Body of pancreas (tissue), 4 donors: ENCODE data around the gene ACOX1.

ENCODE experiments used
- POLR2A ChIP-seq, 3 donors: fragments of 450-650 bp; IDR thresholded peaks; one replicate each; pipeline ENCODE4 v1.6.1; 2016; ENCODE audit warnings: antibody characterized with exemption in 3 of 3, mild to moderate bottlenecking in 2 of 3
- TF ChIP-seq, protein P1 (sequence below), 7 experiments: fragments of 450-650 bp in 4 of 7; fragments of 200-600 bp in 3 of 7; sonication (generic) in 3 of 7; IDR thresholded peaks; one replicate each; pipeline ENCODE4 v1.5.1; 2016 to 2019; ENCODE audit warnings: antibody characterized with exemption in 7 of 7

DNA sequence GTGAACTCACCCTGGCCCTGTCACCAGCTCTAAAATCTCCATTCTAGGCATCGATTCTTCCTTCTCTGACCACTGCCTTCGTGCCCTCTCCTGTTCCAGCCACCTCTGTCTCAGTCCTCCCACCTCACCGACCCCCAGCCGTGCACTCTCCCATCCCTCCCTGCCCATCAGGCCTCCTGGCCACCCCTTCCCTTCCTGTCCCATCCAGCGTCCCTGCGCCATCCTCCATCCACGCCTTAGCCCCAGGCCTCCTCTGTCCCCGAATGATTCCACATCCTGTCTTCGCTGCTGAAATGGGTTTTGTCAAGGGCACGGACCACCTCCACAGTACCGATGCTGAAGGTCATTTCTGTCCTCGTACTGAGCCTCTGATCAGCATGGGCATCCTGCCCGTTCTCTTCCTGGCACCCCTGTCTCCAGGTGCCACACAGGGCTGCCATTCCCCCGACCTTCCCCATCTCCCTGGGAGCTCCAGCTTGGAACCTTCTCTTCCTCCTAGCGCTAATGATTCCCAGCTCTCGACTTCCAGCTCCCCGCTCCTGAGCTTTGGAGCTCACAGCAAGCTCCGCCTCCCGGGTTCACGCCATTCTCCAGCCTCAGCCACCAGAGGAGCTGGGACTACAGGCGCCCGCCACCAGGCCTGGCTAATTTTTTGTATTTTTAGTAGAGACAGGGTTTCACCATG is 84.8 kb downstream of the ACOX1 start:
- TF ChIP-seq POLR2A (IDR thresholded peaks at IDR 0.05) = no peak
- TF ChIP-seq, protein P1, sequence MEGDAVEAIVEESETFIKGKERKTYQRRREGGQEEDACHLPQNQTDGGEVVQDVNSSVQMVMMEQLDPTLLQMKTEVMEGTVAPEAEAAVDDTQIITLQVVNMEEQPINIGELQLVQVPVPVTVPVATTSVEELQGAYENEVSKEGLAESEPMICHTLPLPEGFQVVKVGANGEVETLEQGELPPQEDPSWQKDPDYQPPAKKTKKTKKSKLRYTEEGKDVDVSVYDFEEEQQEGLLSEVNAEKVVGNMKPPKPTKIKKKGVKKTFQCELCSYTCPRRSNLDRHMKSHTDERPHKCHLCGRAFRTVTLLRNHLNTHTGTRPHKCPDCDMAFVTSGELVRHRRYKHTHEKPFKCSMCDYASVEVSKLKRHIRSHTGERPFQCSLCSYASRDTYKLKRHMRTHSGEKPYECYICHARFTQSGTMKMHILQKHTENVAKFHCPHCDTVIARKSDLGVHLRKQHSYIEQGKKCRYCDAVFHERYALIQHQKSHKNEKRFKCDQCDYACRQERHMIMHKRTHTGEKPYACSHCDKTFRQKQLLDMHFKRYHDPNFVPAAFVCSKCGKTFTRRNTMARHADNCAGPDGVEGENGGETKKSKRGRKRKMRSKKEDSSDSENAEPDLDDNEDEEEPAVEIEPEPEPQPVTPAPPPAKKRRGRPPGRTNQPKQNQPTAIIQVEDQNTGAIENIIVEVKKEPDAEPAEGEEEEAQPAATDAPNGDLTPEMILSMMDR (IDR thresholded peaks at IDR 0.05) = no peak
